ENCODE results near the gene FOXN3.

- TF ChIP-seq POLR2AphosphoS5 (IDR thresholded peaks at IDR 0.05; ENCODE audit: low read depth, low read length) (no peak), POLR2A (IDR thresholded peaks at IDR 0.05; ENCODE audit: low read depth, low read length) (no peak), TAF1 (IDR thresholded peaks at IDR 0.05; ENCODE audit: borderline replicate concordance, low read depth, low read length) (no peak)
These were observed 249.3 kb downstream of the FOXN3 start for GRCh38 chr14:89167705-89168104.

Data from GM12892 (cell line).